Measurements from ENCODE around the gene KCNAB1.

KCNAB1 gene

GRCh38 chr3:156509189-156510174 lies 389.1 kb downstream of the KCNAB1 start:
- TF ChIP-seq REST (IDR thresholded peaks at IDR 0.05; ENCODE audit: insufficient read depth in 1 of 2, low read depth in 2 of 2, low read length in 2 of 2) (no peak), TAF1 (IDR thresholded peaks at IDR 0.05; ENCODE audit: borderline replicate concordance, insufficient read depth, low read length) (no peak), SIN3A (IDR thresholded peaks at IDR 0.05; ENCODE audit: borderline replicate concordance, insufficient read depth, low read length) (no peak), POLR2AphosphoS5 (IDR thresholded peaks at IDR 0.05; ENCODE audit: low read depth, low read length) (no peak), FOXP2 (optimal IDR thresholded peaks at IDR 0.05; ENCODE audit: borderline replicate concordance, extremely low read depth, extremely low read length, insufficient read depth) (no peak)

GRCh38 chr3:156511987-156512677 lies 391.8 kb downstream of the KCNAB1 start:
- TF ChIP-seq SIN3A (IDR thresholded peaks at IDR 0.05; ENCODE audit: borderline replicate concordance, insufficient read depth, low read length) = no peak
- TF ChIP-seq FOXP2 (optimal IDR thresholded peaks at IDR 0.05; ENCODE audit: borderline replicate concordance, extremely low read depth, extremely low read length, insufficient read depth) = no peak
- no peak for TF ChIP-seq REST (IDR thresholded peaks at IDR 0.05; ENCODE audit: insufficient read depth in 1 of 2, low read depth in 2 of 2, low read length in 2 of 2)
- no peak for TF ChIP-seq TAF1 (IDR thresholded peaks at IDR 0.05; ENCODE audit: borderline replicate concordance, insufficient read depth, low read length)
- no peak for TF ChIP-seq POLR2AphosphoS5 (IDR thresholded peaks at IDR 0.05; ENCODE audit: low read depth, low read length)

- TF ChIP-seq FOXP2 (optimal IDR thresholded peaks at IDR 0.05; ENCODE audit: borderline replicate concordance, extremely low read depth, extremely low read length, insufficient read depth) (no peak), POLR2AphosphoS5 (IDR thresholded peaks at IDR 0.05; ENCODE audit: low read depth, low read length) (no peak), SIN3A (IDR thresholded peaks at IDR 0.05; ENCODE audit: borderline replicate concordance, insufficient read depth, low read length) (no peak), REST (IDR thresholded peaks at IDR 0.05; ENCODE audit: insufficient read depth in 1 of 2, low read depth in 2 of 2, low read length in 2 of 2) (no peak), TAF1 (IDR thresholded peaks at IDR 0.05; ENCODE audit: borderline replicate concordance, insufficient read depth, low read length) (no peak)
Measured at GRCh38 chr3:156513619-156514018, 393.2 kb downstream of the KCNAB1 start.

- no peak for TF ChIP-seq TAF1 (IDR thresholded peaks at IDR 0.05; ENCODE audit: borderline replicate concordance, insufficient read depth, low read length)
- TF ChIP-seq SIN3A (IDR thresholded peaks at IDR 0.05; ENCODE audit: borderline replicate concordance, insufficient read depth, low read length) = no peak
- no peak for TF ChIP-seq POLR2AphosphoS5 (IDR thresholded peaks at IDR 0.05; ENCODE audit: low read depth, low read length)
- no peak for TF ChIP-seq FOXP2 (optimal IDR thresholded peaks at IDR 0.05; ENCODE audit: borderline replicate concordance, extremely low read depth, extremely low read length, insufficient read depth)
- TF ChIP-seq REST (IDR thresholded peaks at IDR 0.05; ENCODE audit: insufficient read depth in 1 of 2, low read depth in 2 of 2, low read length in 2 of 2) = no peak
Measured at GRCh38 chr3:156516284-156516683, 395.9 kb downstream of the KCNAB1 start.

Data from PFSK-1 (cell line).